A673 (cell line): ENCODE results near the gene DENND1A. TPM values are rescaled to one million over a fixed set of nuclear protein-coding genes. Genes with fewer than 3 reads are reported as not detected.

Experiments
- BruUV-seq: library from RNA; stranded (reverse); fragments of 400-500 nt; replicated peaks from 2 replicates; lab custom pipeline; 2021; lab: Mats Ljungman, UMichigan
- CTCF ChIA-PET: fragments of 300-600 bp; sonication (Branson Sonifier 250); formaldehyde crosslinking; loops from one replicate; lab custom pipeline; 2022; ENCODE audit warnings: antibody characterized with exemption; lab: Charles Lee
- POLR2A ChIA-PET: fragments of 300-600 bp; sonication (Branson Sonifier 250); formaldehyde crosslinking; loops from one replicate; lab custom pipeline; 2022; ENCODE audit warnings: antibody characterized with exemption; ENCODE audit not compliant: low non-redundant PET; lab: Charles Lee
- DNase-seq: peaks from one replicate; pipeline ENCODE4 v3.0.0-alpha.2; 2015; ENCODE audit warnings: low spot score
- H3K27ac ChIP-seq: fragments of 200-600 bp; sonication (generic); 2 replicates; pipeline ENCODE4 v1.5.1; 2016; ENCODE audit warnings: mixed run types, low read depth, mild to moderate bottlenecking, mixed read lengths, antibody characterized with exemption, low read length; ENCODE audit not compliant: poor library complexity, severe bottlenecking
- H3K27me3 ChIP-seq: fragments of 200-600 bp; sonication (generic); replicated peaks from 2 replicates; pipeline ENCODE4 v1.6.1; 2017; ENCODE audit warnings: mixed run types, low read depth, mild to moderate bottlenecking, mixed read lengths, antibody characterized with exemption, low read length; ENCODE audit not compliant: insufficient read depth, poor library complexity
- H3K36me3 ChIP-seq: fragments of 200-600 bp; sonication (generic); 2 replicates; pipeline ENCODE4 v1.6.1; 2016; ENCODE audit warnings: mixed run types, mild to moderate bottlenecking, mixed read lengths, antibody characterized with exemption, low read length; ENCODE audit not compliant: insufficient read depth, poor library complexity, severe bottlenecking
- H3K4me1 ChIP-seq: fragments of 200-600 bp; sonication (generic); 2 replicates; pipeline ENCODE4 v1.6.1; 2017; ENCODE audit warnings: mixed run types, mild to moderate bottlenecking, mixed read lengths, antibody characterized with exemption, low read length; ENCODE audit not compliant: insufficient read depth, poor library complexity, severe bottlenecking
- H3K4me3 ChIP-seq: fragments of 200-600 bp; sonication (generic); 2 replicates; pipeline ENCODE4 v1.5.1; 2016; ENCODE audit warnings: low read depth, mixed run types, mild to moderate bottlenecking, mixed read lengths, low read length; ENCODE audit not compliant: poor library complexity, severe bottlenecking
- H3K9me3 ChIP-seq: fragments of 200-600 bp; sonication (generic); 2 replicates; pipeline ENCODE4 v1.6.1; 2016; ENCODE audit warnings: mixed run types, low read depth, mild to moderate bottlenecking, mixed read lengths, antibody characterized with exemption, low read length; ENCODE audit not compliant: poor library complexity, severe bottlenecking
- EZH2 ChIP-seq: fragments of 200-600 bp; sonication (generic); IDR thresholded peaks from 2 replicates; pipeline ENCODE4 v1.6.1; 2017; ENCODE audit warnings: borderline replicate concordance, low read depth, mild to moderate bottlenecking, mixed read lengths, antibody characterized with exemption, low read length; ENCODE audit not compliant: poor library complexity, severe bottlenecking
- intact Hi-C: fragments of 100-400 bp; cut with micrococcal nuclease; formaldehyde crosslinking; loops from one replicate; pipeline ENCODE4 v1.10.0; 2022; ENCODE audit not compliant: unreplicated experiment
- total RNA-seq: library from RNA; stranded (reverse); gene quantifications from 2 replicates; pipeline ENCODE4 v1.2.3, GENCODE V29; 2021
- TF ChIP-seq, protein P1 (sequence below): fragments of 300-800, 200-600 bp; sonication (generic); conservative IDR thresholded peaks from 2 replicates; pipeline ENCODE4 v1.5.1; 2017; ENCODE audit warnings: low read depth, mild to moderate bottlenecking, antibody characterized with exemption, low read length, moderate library complexity, mixed read lengths

DENND1A gene
- total RNA-seq, 1 experiment from 2014 or later: 12.0 TPM

DNA sequence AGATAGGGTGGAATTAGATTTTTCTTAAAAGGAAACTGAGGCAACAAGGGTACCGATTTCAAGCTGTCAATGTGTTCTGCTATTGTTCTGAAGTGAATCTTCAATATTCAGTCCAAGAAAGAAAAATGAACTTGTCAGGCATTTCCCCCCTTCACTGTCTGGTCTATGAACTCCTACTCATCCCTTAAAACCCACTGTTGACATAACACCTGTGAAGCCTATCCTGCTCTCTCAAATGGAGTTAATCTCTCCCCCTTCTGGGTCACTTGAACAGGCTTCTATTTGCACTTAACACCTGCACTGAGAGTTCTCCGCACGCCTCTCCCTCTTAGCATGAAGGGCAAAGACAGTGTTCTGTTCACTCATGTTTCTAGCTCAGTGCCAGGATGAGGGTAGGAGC is 429.6 kb downstream of the DENND1A start:
- POLR2A ChIA-PET: interaction anchor here (0.6 kb wide), 1 partner anchor 1996 kb away, joined by 4 read pairs; no protein-coding TSS in a partner anchor

DNA sequence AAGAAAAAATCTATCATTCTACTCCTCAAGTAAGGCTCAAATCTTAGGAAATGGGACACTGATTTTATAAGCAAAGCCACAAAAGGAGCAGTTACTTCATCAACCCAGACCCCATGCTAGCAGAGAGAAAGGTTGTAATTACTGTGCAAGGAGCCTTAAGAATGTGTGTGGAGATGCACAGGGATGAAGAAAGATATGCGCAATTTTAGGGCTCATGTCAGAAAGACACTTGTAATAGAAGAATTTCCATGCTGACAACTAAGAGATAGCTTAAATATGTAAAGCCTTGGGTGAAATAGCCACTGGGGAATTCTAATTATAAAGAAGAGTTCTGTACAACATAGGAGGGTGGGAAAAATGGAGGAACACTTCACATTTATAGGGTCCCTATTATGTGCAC is 432.1 kb downstream of the DENND1A start:
- ChIA-PET CTCF (no interaction called here), POLR2A (no interaction called here)
- no peak for TF ChIP-seq EZH2
- TF ChIP-seq, protein P1, sequence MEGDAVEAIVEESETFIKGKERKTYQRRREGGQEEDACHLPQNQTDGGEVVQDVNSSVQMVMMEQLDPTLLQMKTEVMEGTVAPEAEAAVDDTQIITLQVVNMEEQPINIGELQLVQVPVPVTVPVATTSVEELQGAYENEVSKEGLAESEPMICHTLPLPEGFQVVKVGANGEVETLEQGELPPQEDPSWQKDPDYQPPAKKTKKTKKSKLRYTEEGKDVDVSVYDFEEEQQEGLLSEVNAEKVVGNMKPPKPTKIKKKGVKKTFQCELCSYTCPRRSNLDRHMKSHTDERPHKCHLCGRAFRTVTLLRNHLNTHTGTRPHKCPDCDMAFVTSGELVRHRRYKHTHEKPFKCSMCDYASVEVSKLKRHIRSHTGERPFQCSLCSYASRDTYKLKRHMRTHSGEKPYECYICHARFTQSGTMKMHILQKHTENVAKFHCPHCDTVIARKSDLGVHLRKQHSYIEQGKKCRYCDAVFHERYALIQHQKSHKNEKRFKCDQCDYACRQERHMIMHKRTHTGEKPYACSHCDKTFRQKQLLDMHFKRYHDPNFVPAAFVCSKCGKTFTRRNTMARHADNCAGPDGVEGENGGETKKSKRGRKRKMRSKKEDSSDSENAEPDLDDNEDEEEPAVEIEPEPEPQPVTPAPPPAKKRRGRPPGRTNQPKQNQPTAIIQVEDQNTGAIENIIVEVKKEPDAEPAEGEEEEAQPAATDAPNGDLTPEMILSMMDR: no peak
- peak; percentile 4 for DNase-seq
- Histone ChIP-seq H3K4me3 (no peak overlapping the region), H3K9me3 (no peaks in the 10 kb centered on the region), H3K36me3 (no peaks in the 10 kb centered on the region), H3K27me3 (peaks cover 5% of the 10 kb centered on the region), H3K4me1 (no peaks in the 10 kb centered on the region), H3K27ac (no peak overlapping the region)
- BruUV-seq: no TSS peak
- intact Hi-C loops: no loop called here

More for the DNA sequence above, 429.6 kb downstream of the DENND1A start:
- Histone ChIP-seq H3K36me3 (no peaks in the 10 kb centered on the region), H3K4me3 (no peak overlapping the region), H3K27ac (no peak overlapping the region), H3K9me3 (no peaks in the 10 kb centered on the region), H3K27me3 (peaks cover 5% of the 10 kb centered on the region), H3K4me1 (no peaks in the 10 kb centered on the region)
- intact Hi-C loops: no loop called here
- no peak for DNase-seq
- BruUV-seq: no TSS peak
- TF ChIP-seq, protein P1: no peak
- no peak for TF ChIP-seq EZH2
- CTCF ChIA-PET: no interaction called here

DNA sequence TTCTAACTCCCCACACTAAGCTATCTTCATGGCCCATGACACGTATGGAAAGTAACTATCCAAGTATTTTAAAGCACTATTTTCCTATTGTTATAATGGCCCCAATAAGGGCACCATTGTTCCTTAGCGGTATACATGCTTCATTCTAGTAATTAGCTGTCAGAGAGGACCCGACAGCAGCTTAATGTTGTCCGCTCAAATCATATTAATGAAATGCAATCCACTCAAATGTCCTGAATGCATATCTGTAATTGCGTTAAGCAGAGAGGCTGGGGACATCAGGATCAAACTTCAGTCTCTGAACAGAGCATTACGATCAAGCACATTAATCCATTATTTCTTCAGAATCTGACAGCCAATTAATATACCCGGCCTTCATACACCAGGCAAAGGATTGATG is 434.2 kb downstream of the DENND1A start:
- ChIA-PET POLR2A (no interaction called here), CTCF (no interaction called here)
- intact Hi-C loops: no loop called here
- no peak for TF ChIP-seq EZH2
- TF ChIP-seq, protein P1: no peak
- no peak for DNase-seq
- Histone ChIP-seq H3K4me3 (no peak overlapping the region), H3K27me3 (no peaks in the 10 kb centered on the region), H3K4me1 (no peaks in the 10 kb centered on the region), H3K27ac (no peak overlapping the region), H3K36me3 (no peaks in the 10 kb centered on the region), H3K9me3 (no peaks in the 10 kb centered on the region)
- BruUV-seq: no TSS peak
